ENCODE data around the gene AP2B1.

AP2B1 gene

DNA sequence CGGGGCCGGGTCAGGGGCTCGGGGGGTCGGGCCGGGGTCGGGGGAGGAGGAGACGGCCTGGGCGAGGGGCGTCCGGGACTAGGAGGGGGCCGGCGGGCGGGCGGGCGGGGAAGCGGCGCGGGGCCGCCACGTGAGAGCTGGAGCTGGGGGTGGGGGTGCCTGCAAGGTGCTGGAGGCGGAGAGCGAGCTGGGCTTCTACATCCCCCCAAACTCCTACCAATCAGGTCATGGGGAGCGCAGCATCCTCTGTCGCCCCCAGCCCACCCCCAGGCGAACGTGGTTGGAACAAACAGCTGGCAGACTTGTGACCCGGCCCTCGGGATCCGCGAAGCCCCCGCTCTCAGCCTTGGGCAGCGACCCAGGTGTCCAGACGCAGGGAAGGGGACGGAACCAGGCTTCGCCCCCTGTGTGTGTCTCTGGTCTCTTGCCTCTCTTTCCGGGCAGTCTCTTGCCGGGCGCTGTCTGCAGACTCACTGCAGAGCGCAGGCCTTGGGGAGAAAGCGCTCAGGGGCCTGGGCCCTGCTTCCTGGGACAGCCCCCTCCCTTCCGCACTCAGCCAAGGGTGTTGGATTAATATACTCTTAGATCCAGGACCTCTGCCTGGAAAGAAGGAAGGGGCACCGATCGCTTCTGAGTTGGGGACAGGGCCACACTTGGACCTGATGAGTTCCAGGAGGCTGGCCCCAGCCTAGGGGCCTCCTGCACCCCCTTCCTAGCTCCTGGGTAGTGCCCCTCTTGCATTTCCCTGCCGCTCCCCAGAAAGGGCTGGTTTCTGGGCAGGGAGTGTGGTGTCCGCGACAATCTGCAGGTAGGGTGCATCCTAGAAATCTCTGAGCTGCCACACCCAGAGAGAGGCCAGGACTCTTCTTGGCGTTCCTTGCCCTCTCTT, 145.0 kb downstream of the AP2B1 start:
- DNase-seq, result peak; percentile 53

DNA sequence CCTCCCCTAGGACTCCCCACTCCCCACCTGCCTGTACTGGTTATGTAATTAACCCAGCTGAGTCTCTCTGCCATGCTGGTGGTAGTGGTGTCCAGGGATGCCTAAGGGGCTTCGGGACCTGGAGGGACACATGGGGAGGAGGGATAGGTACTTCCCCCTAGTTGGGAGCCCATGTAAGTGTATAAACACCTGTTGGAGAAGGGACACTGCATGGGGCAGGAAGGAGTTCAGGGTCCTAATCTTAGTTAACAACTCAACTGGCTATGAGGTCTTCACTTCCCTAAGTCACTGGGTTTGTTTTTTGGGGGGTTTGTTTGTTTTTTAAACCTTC, 145.6 kb downstream of the AP2B1 start:
- DNase-seq, result no peak

DNA sequence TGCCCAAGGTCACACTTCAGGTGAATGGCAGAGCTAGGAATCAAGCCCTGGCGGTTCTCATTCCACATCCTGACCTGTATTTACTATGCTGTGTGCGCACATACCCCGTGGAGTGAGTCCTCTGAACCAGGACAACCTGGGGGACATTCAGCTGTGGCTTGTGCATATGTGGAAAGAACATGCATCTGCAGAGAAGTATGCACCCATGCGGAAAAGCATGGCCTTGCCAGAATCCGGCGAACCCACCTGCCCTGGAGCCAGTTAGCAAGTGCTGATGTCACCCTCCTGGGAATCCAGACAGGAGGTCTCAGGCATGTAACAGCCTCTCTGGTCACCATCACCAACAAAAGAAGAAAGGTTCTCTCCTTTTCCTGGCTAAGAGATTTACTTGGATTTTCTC, 146.2 kb downstream of the AP2B1 start:
- DNase-seq, result no peak

DNA sequence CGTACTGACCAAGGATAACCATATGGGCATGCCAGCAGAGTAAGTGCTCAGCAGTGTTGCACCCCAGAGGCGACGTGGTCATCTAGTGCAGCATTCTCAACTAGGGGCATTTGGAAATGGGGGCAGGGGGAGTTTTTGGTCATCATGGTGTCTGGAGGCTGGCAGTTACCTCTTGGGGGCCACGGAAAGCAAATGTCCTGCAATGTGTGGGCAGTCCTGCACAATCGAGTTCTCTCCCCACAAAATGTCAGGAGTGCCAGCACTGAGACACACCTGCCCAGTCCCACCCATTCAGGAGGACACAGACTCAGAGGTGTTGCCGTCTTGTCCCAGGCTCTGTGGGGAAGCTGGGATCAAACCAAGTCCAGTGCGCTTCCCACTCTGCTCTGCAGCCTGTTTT, 147.3 kb downstream of the AP2B1 start:
- no peak for DNase-seq

DNA sequence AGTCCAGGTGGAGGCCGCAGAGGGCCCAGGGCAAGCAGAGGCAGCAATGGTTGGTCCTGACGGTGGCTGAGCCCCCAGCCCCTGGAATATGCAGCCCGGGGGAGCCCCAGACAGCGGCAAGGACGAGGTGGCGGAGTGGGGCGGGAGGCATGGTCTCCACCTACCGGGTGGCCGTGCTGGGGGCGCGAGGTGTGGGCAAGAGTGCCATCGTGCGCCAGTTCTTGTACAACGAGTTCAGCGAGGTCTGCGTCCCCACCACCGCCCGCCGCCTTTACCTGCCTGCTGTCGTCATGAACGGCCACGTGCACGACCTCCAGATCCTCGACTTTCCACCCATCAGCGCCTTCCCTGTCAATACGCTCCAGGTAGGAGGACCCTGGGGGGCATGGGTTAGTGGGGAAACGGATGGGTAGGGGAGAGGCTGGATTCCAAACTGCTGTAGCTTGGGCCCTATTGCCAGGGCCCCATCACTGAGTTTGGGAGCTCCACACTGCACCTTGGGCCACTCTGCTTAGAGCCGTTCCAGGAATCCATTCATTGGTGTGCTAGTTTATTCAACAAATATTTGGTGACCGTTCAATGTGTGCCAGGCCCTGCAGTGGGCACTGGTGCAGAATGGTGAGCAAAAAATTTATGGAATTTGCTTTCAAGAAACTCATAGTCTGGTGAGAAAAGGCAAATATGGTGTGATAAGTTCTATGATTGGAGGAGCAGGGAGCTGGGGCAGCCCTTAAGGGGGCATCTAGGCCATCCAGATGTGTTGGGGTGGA, 148.1 kb downstream of the AP2B1 start:
- DNase-seq, result no peak

DNA sequence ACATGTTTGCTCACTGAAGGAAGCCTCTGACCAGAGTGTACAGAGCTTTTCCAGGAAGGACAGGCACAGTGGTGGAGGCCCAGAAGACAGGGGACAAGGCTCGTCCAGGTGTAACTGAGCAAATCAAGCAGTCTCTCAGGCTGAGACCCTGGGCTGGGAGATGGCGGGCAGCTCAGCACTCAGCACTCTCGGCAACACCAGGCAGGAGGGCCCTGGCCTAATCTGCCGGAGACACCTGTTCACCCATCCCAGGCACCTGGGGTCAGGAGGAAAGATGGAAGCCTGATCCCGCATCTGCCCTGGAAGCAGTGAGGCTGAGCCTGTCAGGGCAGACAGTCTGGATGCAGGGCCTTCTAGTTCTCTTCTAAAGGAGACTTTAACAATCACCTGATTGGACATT, 149.1 kb downstream of the AP2B1 start:
- DNase-seq, result no peak

DNA sequence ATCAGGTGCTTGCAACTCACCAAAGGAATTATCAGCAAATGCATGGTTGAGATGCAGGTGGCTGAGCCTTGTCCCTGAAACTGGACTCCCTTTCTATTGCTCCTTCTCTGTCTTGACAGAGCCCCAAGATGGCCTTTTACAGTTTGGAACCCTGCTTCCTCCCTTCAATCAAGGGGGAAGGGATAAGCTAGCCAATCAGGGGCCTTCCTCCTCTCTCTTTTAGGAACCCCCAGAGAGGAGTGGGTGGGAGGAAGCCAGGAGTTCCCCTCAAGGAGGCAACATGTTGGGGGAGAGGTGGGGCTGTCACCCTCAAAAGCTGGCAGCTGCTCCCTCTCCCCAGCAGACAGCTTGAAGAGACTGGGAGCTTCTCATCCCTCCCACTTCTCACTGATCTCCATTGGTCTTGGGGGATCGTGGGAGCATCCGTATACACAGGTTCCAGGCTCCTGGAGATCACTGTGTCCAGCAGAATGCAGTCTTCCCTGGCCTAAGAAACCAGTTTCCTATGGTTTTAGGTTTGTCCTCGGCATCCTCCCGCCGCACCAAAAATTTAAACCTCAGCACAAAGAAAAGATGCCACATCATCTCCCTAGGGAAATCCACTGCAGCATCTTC, 151.5 kb downstream of the AP2B1 start:
- no peak for DNase-seq

DNA sequence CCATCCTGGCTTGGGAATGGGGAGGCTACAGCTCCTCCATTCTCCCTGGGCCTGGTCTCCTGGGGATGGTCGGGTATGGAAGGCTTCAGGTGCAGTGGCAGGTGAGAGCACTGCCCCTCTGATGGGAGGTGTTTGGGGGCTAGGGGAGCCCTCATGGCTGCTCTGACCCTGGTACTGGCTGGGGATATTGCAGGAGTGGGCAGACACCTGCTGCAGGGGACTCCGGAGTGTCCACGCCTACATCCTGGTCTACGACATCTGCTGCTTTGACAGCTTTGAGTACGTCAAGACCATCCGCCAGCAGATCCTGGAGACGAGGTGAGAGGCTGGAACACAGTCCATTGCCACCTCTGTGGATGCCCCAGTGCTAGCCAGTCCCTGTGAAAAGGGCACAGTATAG, 153.1 kb downstream of the AP2B1 start:
- no peak for DNase-seq

DNA sequence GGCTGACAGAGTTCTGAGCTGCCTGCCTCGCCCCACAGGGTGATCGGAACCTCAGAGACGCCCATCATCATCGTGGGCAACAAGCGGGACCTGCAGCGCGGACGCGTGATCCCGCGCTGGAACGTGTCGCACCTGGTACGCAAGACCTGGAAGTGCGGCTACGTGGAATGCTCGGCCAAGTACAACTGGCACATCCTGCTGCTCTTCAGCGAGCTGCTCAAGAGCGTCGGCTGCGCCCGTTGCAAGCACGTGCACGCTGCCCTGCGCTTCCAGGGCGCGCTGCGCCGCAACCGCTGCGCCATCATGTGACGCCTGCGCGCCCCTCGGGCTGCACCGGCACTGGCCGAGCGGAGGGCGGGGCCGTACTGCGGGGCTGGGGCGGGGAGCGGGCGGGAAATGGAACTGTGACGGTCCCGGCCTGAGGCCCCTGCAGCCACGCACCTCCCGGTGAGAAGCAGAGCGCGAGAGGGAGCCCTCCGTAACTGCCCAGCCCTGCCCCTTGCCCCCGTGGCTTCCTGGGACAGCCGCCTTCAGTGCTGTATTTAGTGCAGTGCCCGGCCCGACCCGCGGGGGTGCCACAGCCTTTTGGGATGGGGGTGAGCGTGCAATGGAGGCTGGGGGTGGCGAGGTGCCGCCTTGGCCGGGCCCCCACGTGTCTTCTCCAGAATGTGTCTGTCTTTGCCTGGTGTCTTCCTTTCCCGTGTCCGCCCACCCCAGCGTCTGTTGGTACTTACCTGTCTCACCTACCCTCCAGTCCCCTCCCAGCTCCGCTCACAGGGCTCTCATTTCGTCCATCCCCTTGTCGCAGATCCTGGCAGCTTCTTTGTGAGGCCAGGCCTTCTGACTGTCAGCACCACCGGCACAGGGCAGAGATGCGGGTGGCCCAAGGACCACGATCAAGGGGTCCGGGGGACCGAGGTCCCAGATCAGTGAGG, 154.1 kb downstream of the AP2B1 start:
- DNase-seq, result peak; percentile 63

DNA sequence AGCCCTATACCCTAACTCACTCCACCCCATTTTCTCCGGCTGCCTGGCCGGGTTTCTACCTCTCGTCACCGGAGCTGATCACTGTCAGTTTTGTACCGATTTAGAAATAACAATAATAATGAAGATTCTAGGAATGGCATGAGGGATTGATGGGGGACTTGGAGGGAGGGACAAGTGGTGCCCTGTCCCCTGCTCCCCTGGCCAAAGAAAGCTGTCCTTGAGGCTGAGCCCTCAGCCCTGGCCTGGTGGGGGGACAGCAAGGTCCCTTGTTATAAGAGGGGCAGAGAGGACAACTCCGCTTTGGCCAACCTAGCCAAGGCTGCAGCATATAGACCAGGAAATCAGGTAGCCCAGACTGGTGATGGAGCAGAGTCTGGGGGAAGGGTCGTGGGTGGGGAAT, 155.4 kb downstream of the AP2B1 start:
- no peak for DNase-seq

DNA sequence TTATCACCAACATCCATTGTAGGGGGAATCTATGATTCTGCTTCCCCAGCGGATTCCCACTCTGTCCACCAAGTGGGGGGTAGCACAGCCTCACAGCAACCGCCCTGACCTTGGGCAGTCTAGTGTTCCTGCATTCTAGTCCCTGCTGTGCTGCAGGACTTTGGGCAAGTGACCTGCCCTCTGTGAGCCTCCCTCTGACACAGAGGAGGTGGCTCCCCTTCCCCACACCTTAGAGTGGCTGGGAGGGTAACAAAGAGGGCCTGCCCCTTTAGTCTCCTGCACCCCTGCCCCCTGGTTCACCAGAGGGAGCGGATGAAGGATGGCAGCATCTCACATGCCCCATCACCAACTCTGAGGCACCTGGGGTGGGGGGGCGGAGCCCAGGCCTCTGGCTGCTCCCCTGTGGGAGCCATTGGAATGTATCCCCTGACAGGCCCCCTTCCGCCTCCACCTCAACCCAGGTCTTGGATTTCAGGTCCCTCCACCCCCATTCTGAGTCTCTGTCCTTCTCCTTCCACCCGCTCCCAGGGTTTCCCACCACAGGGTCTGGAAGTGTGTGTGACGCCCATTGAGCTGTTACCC, 155.9 kb downstream of the AP2B1 start:
- no peak for DNase-seq

DNA sequence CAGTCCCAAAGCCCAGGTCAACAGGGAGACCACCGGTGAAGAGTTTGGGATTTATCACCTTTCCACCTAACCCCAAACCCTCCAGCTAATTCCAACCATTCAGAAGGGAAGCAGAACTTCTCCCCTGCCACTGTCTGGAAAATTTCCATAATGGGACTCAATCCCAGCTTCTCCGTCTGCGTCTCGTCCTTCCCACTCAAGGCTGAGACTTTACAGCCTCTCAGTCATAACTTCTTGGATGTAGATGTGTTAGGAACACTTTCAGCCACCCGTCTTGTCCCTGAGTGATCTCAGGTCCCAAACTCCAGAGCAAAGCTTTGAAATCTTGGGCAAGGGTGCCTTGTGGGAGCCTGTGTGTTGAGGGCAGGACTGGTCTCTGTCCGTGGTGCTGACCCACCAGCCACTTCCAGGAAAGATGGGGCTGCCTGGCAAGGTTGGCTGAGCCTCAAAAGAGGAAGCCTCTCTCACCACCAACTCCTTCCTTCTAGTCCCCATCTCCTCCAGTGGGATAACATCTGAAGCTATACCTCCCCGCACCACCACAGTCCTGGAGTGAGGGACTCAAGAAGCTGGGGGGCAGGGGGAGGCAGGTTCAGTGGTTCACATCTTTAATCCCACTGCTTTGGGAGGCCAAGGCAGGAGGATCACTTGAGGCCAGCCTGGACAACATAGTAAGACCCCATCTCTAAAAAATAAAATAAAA, 156.7 kb downstream of the AP2B1 start:
- DNase-seq, result peak; percentile 60

DNA sequence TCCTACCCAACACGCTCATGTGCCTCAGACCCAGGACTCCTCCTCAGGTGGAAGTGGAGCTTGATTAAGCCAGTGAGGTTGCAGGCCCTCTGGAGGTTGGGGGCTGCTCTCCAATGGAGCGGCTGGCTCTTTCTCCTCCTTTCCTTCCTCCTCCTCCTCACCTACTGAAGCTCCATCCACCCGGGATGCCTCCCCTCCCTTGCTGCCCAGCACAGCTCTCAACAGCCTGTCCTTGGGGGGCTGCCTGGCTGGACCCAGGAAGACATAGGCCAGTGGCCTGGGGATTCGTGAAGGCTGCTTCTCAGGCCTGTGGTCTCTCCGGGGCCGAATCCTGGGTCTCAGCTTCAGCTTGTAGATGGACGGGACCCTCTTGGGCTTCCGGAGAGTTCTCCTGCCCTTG, 157.7 kb downstream of the AP2B1 start:
- DNase-seq, result no peak

DNA sequence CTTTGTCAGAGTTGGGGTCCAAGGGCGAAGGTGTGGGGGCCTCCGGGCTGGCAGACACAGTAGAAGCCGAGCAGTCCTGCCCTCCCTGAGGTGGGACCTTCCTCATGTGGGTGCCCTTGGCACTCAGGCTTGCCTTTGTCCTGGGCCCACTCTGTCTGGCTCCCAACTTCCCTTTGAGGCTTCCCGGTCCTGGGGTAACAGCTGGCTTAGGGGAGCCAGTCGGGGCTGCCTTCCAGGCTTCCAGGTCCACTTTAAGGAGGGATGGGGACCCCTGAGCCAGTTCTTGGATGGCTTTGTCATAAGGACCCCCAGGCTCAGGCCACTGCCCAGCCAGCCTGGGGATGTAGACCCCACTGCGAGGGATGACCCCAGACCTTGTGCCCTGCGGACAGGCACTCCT, 158.1 kb downstream of the AP2B1 start:
- DNase-seq, result no peak

DNA sequence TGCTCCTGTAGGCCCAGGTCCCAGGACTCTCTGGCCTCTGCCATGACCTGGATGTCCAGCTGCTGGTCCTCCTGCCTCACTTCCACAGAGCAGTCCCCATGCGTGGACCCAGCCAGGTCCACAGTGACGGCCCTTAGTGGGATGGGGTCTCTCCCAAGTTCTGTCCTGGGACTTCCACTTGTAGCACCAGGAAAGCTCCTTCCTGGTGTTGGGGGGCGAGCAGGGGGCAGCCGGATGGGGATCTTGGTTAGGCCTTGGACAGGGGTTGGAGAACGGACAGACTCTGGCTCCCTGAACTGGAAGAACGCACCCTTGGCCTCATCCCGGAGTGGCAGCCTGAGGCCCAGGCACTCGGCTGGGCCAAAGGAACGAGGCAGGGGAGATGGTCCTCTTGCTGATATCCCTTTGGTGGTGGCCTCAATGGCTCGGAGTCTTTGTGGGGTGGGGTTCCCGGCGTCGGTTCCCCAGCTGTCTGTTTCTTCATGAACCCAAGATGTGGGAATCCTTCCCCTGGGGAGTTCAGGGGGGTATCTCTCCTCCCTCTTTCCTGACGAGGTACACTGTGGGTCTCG, 158.7 kb downstream of the AP2B1 start:
- no peak for DNase-seq

DNA sequence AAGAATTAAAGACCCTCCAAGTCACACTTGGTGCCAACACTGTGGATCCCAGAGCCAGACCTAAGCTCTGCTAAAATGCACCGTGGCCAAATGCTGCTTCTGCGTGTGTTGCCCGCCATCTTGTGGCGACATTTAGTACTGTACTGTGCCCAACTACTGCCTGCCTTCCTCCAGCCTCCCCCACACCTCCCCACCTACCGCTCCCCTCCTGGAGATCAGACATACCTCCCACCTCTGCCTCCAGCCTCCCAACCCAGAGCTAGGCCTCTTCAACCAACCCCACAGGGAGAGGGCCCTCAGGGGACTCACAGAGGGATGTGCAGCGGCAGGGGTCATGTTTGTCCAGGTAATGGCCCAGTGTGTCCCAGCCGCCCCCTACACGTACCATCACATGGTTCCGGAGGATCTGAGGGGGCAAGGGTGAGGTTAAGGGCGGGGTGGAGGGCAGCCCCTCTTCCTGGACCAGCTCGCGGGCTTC, 160.5 kb downstream of the AP2B1 start:
- DNase-seq, result peak; percentile 90

DNA sequence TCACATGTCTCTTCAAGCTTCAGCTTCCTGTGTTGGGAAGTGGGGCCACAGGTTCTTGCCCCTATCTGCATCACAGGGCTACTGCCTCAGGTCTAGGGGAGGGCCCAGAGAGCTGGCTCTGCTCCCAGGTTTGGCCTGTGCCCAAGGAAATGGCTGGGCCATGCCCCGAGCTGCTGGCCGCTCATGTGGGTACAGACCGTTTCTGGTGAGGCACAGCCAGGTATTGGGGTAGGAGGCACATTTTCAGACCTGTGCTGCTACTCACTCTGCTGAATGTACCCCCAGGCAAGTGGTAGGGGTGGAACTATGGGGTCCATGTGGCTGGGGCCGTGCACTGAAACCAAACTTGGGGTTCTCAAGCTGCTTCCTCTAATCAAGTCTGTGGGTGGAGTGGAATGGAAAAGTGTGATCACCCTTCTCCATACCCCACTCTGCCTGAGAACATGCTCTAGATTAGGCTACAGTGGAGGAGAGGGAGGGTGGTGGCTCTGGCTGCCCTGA, 161.3 kb downstream of the AP2B1 start:
- peak; percentile 64 for DNase-seq

DNA sequence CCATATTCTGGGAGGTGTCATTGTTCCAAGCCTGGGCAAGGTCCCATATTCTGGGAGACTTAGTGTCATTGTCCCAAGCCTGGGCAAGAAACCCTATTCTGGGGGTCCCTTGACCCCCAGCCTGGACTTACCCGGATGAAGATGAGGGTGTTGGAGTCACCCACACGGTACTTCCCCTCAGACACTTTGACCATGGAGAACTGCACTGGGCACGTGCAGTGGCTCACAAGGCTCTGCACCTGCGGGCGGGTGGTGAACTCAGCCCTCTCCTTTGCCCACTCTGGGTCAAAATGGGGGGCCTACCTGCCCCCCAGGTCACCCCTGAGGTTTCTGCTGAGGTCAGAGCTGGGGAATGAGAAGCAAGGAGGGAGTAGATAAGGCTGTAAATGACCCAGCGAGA, 161.9 kb downstream of the AP2B1 start:
- peak; percentile 52 for DNase-seq

DNA sequence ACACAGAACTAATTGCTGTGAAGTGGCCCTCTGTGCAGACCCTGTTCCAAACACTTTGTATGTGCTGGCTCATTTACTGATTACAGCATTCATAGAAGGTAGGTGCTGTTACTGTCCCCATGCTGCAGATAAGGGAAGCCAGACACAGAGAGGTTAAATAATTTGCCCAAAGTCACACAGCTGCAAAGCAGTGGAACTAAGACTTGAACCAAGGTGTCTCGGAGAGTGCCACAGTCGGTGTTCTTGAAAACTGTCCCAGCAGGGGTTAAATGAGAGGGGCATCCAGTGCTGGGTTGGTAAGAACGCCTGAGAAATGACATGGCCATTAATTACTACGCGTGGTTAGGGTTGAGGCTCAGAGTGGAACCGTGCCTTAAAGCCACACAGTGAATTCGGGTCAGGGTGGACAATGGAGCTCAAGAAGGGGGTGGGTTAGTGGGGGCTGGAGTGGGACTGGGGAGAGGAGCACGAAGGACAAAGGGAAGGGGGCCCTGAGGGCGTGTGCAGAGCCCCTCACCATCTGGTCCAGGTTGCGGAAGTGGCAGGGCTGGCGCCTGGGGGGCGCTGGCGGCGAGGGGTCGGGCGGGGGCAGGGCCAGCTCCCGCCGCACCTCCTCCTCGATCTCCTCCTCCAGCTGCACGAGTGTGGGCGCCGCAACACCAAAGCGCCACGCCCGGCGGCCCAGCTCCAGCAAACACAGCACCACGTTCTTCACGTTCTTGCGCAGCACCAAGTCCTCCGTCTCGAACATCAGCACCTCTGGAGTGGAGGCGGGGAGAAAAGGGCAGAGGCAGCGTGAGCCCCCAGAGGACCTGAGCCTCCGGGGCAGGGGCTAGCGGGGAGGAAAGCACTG, 162.7 kb downstream of the AP2B1 start:
- peak; percentile 61 for DNase-seq

Measured in activated CD8-positive, alpha-beta memory T cell treated with anti-CD3 and anti-CD28 coated beads, Interleukin-2, amount 50 U/mL, for 48 hours (primary cell).